Karpas-422 (cell line): ENCODE results near the gene CACNB2. TPM values are rescaled to one million over a fixed set of nuclear protein-coding genes. Genes with fewer than 3 reads are reported as not detected.

Source experiments
- DNase-seq: peaks from one replicate; pipeline ENCODE4 v3.0.0-alpha.2; 2015
- H2AFZ ChIP-seq: fragments of 200-600 bp; sonication (generic); 2 replicates; pipeline ENCODE4 v1.6.1; 2014; ENCODE audit warnings: antibody characterized with exemption, low read length, mixed read lengths
- H3K27ac ChIP-seq: fragments of 200-600 bp; sonication (generic); 2 replicates; pipeline ENCODE4 v1.5.1; 2014; ENCODE audit warnings: mild to moderate bottlenecking, low read length, moderate library complexity
- H3K27me3 ChIP-seq: fragments of 200-600 bp; sonication (generic); 2 replicates; pipeline ENCODE4 v1.6.1; 2014; ENCODE audit warnings: low read length, mixed read lengths
- H3K36me3 ChIP-seq: fragments of 200-600 bp; sonication (generic); 2 replicates; pipeline ENCODE4 v1.6.1; 2014; ENCODE audit warnings: low read length, mixed read lengths; ENCODE audit not compliant: insufficient read depth
- H3K4me1 ChIP-seq: fragments of 200-600 bp; sonication (generic); 2 replicates; pipeline ENCODE4 v1.6.1; 2014; ENCODE audit warnings: mild to moderate bottlenecking, low read length, mixed read lengths
- H3K4me2 ChIP-seq: fragments of 200-600 bp; sonication (generic); 2 replicates; pipeline ENCODE4 v1.6.1; 2014; ENCODE audit warnings: low read length, low read depth, mild to moderate bottlenecking; ENCODE audit not compliant: poor library complexity, severe bottlenecking
- H3K4me3 ChIP-seq: fragments of 200-600 bp; sonication (generic); 2 replicates; pipeline ENCODE4 v1.5.1; 2014; ENCODE audit warnings: mild to moderate bottlenecking, antibody characterized with exemption, low read length, mixed read lengths
- H3K79me2 ChIP-seq: fragments of 200-600 bp; sonication (generic); 2 replicates; pipeline ENCODE4 v1.6.1; 2014; ENCODE audit warnings: mild to moderate bottlenecking, low read length, mixed read lengths
- H3K9ac ChIP-seq: fragments of 200-600 bp; sonication (generic); 2 replicates; pipeline ENCODE4 v1.6.0; 2014; ENCODE audit warnings: low read length
- H3K9me2 ChIP-seq: fragments of 200-600 bp; sonication (generic), shearing (Covaris generic); replicated peaks from 2 replicates; pipeline ENCODE4 v1.6.0; 2014; ENCODE audit warnings: mild to moderate bottlenecking, low read length, moderate library complexity; ENCODE audit not compliant: insufficient read depth
- H3K9me3 ChIP-seq: fragments of 300-700, 200-600 bp; sonication (generic); 2 replicates; pipeline ENCODE4 v1.6.1; 2014; ENCODE audit warnings: low read length, mixed read lengths
- H4K20me1 ChIP-seq: fragments of 200-600 bp; sonication (generic); 2 replicates; pipeline ENCODE4 v1.6.1; 2014; ENCODE audit warnings: mild to moderate bottlenecking, antibody characterized with exemption, low read length, low read depth; ENCODE audit not compliant: insufficient read depth
- total RNA-seq: library from RNA; depleted of rRNA; stranded (reverse); fragments of >200 nt; shearing (Covaris generic); gene quantifications from 2 replicates; pipeline ENCODE4 v1.2.3, GENCODE V29; 2014; ENCODE audit warnings: low replicate concordance

The CACNB2 gene
- total RNA-seq, 1 experiment from 2014 or later, result not detected

GRCh38 chr10:18332484-18332883 is 192.3 kb downstream of the CACNB2 start:
- Histone ChIP-seq H3K9me2 (no peaks in the 10 kb centered on the region), H3K4me2 (no peak overlapping the region), H3K79me2 (no peaks in the 10 kb centered on the region), H3K9me3 (no peaks in the 10 kb centered on the region), H3K36me3 (no peaks in the 10 kb centered on the region), H3K4me1 (no peaks in the 10 kb centered on the region), H3K9ac (no peak overlapping the region), H4K20me1 (no peaks in the 10 kb centered on the region), H3K27ac (no peak overlapping the region), H3K4me3 (no peak overlapping the region), H3K27me3 (no peaks in the 10 kb centered on the region), H2AFZ (no peak overlapping the region)
- DNase-seq, result no peak

DNA sequence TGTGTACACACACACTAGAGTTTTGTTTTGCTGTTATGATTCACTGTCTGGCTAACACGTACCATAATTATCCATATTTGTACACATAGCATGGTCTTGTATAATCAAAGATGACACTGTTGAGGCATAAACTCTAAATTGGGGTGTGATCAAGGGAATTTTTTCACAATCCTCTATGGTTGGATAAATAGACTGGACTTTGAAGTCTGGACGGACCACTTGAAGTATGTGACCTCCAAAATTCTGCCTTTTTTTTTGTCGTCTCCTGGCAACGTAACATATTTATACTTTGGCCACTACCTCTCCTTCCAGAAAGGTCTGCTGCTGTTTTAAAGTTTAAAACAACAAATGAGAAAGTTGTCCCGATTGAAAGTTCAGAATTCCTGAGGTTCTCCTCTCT is 193.4 kb downstream of the CACNB2 start:
- no peak overlapping the region for H3K27ac ChIP-seq
- H4K20me1 ChIP-seq, result no peaks in the 10 kb centered on the region
- H3K36me3 ChIP-seq, result no peaks in the 10 kb centered on the region
- H3K9me2 ChIP-seq, result no peaks in the 10 kb centered on the region
- no peak for DNase-seq
- H3K9me3 ChIP-seq, result no peaks in the 10 kb centered on the region
- no peak overlapping the region for H3K9ac ChIP-seq
- H3K4me3 ChIP-seq, result no peak overlapping the region
- H2AFZ ChIP-seq, result no peak overlapping the region
- H3K4me2 ChIP-seq, result no peak overlapping the region
- H3K4me1 ChIP-seq, result no peaks in the 10 kb centered on the region
- H3K27me3 ChIP-seq, result no peaks in the 10 kb centered on the region
- no peaks in the 10 kb centered on the region for H3K79me2 ChIP-seq

- Histone ChIP-seq H3K4me1 (no peaks in the 10 kb centered on the region), H4K20me1 (no peaks in the 10 kb centered on the region), H3K36me3 (no peaks in the 10 kb centered on the region), H3K79me2 (no peaks in the 10 kb centered on the region), H3K9me3 (no peaks in the 10 kb centered on the region), H3K9ac (no peak overlapping the region), H3K27ac (no peak overlapping the region), H3K9me2 (no peaks in the 10 kb centered on the region), H2AFZ (no peak overlapping the region), H3K27me3 (no peaks in the 10 kb centered on the region), H3K4me2 (no peak overlapping the region), H3K4me3 (no peak overlapping the region)
- no peak for DNase-seq
Measured at GRCh38 chr10:18334116-18334867, 194.1 kb downstream of the CACNB2 start.

DNA sequence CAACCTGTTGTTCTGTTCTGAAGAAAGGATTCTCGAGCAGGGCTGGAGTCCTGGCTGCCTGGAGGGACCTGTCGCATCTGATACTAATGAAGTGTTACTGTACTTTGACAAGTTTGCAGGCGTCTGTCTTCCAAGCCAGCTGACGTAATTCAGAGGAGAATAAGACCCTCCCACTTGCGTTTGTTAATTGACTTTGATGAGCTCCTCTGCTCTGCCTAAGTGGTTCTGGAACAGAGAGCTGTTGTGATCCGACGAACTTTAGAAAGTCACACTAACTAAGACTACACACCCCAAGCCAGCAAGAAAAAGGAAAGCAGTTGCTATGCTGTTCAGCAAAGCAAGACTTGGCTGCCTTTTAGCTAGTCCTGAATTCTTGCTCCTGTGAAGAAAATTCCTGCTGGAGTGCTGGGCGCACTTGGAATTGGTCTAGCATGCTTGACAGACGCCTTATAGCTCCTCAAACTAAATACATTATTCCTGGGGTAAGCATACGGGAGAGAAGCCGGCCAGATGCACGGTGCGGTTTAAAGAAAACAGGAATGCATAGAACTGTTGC is 200.3 kb downstream of the CACNB2 start:
- no peak overlapping the region for H3K9ac ChIP-seq
- no peaks in the 10 kb centered on the region for H3K79me2 ChIP-seq
- H3K9me3 ChIP-seq, result no peaks in the 10 kb centered on the region
- H4K20me1 ChIP-seq, result no peaks in the 10 kb centered on the region
- DNase-seq, result no peak
- no peak overlapping the region for H3K27ac ChIP-seq
- H3K36me3 ChIP-seq, result no peaks in the 10 kb centered on the region
- H2AFZ ChIP-seq, result no peak overlapping the region
- H3K4me3 ChIP-seq, result no peak overlapping the region
- H3K4me2 ChIP-seq, result no peak overlapping the region
- H3K4me1 ChIP-seq, result no peaks in the 10 kb centered on the region
- H3K27me3 ChIP-seq, result 0 out of 2 replicates have a peak, but pooled peaks cover 3% of the 10 kb centered on the region
- H3K9me2 ChIP-seq, result no peaks in the 10 kb centered on the region

GRCh38 chr10:18341055-18341454 is 200.8 kb downstream of the CACNB2 start:
- no peak overlapping the region for H3K9ac ChIP-seq
- no peak overlapping the region for H3K27ac ChIP-seq
- H3K4me1 ChIP-seq, result no peaks in the 10 kb centered on the region
- no peaks in the 10 kb centered on the region for H3K36me3 ChIP-seq
- no peak for DNase-seq
- H3K9me2 ChIP-seq, result no peaks in the 10 kb centered on the region
- no peaks in the 10 kb centered on the region for H4K20me1 ChIP-seq
- no peak overlapping the region for H2AFZ ChIP-seq
- H3K27me3 ChIP-seq, result 0 out of 2 replicates have a peak, but pooled peaks cover 3% of the 10 kb centered on the region
- no peak overlapping the region for H3K4me2 ChIP-seq
- no peaks in the 10 kb centered on the region for H3K79me2 ChIP-seq
- H3K4me3 ChIP-seq, result no peak overlapping the region
- H3K9me3 ChIP-seq, result no peaks in the 10 kb centered on the region

- Histone ChIP-seq H3K4me1 (no peaks in the 10 kb centered on the region), H3K9ac (no peak overlapping the region), H3K27me3 (0 out of 2 replicates have a peak, but pooled peaks cover 3% of the 10 kb centered on the region), H3K4me2 (no peak overlapping the region), H3K9me2 (no peaks in the 10 kb centered on the region), H3K4me3 (no peak overlapping the region), H3K79me2 (no peaks in the 10 kb centered on the region), H2AFZ (no peak overlapping the region), H3K27ac (no peak overlapping the region), H3K36me3 (no peaks in the 10 kb centered on the region), H4K20me1 (no peaks in the 10 kb centered on the region), H3K9me3 (no peaks in the 10 kb centered on the region)
- no peak for DNase-seq
Measured at GRCh38 chr10:18343573-18343972, 203.3 kb downstream of the CACNB2 start.

- Histone ChIP-seq H3K4me2 (no peak overlapping the region), H3K4me3 (no peak overlapping the region), H3K27me3 (0 out of 2 replicates have a peak, but pooled peaks cover 3% of the 10 kb centered on the region), H4K20me1 (no peaks in the 10 kb centered on the region), H3K79me2 (no peaks in the 10 kb centered on the region), H3K36me3 (no peaks in the 10 kb centered on the region), H3K9me2 (no peaks in the 10 kb centered on the region), H3K27ac (no peak overlapping the region), H3K9me3 (no peaks in the 10 kb centered on the region), H3K4me1 (no peaks in the 10 kb centered on the region), H2AFZ (no peak overlapping the region), H3K9ac (no peak overlapping the region)
- no peak for DNase-seq
Measured at GRCh38 chr10:18345308-18345707, 205.1 kb downstream of the CACNB2 start.

- Histone ChIP-seq H3K79me2 (no peaks in the 10 kb centered on the region), H3K9me2 (no peaks in the 10 kb centered on the region), H4K20me1 (no peaks in the 10 kb centered on the region), H3K4me1 (no peaks in the 10 kb centered on the region), H3K4me2 (no peak overlapping the region), H3K36me3 (no peaks in the 10 kb centered on the region), H2AFZ (no peak overlapping the region), H3K4me3 (no peak overlapping the region), H3K27me3 (no peaks in the 10 kb centered on the region), H3K27ac (no peak overlapping the region), H3K9ac (no peak overlapping the region), H3K9me3 (no peaks in the 10 kb centered on the region)
- DNase-seq, result no peak
Measured at GRCh38 chr10:18350340-18350739, 210.1 kb downstream of the CACNB2 start.
